Measurements from ENCODE around the gene CDH8. TPM values are rescaled to one million over a fixed set of nuclear protein-coding genes. Genes with fewer than 3 reads are reported as not detected.

Gene CDH8
- total RNA-seq, 4 donors from 2014 or later = not detected

GRCh38 chr16:61836804-61837393, 199.3 kb downstream of the CDH8 start:
- no peaks in the 10 kb centered on the region for H3K27me3 ChIP-seq
- intact Hi-C loops (cut with DNase I) = no loop called here
- DNase-seq = no peak
- no peaks in the 10 kb centered on the region for H3K9me3 ChIP-seq
- no peak for TF ChIP-seq POLR2A (IDR thresholded peaks at IDR 0.05)
- WGBS, 2 donors = 59 to 63% methylated on average over 3 of the region's 3 CpGs
- no peak overlapping the region for H3K27ac ChIP-seq
- H3K4me1 ChIP-seq = no peaks in the 10 kb centered on the region
- no peak overlapping the region for H3K4me3 ChIP-seq (replicated peaks in 1 of 3)
- H3K36me3 ChIP-seq = no peaks in the 10 kb centered on the region

GRCh38 chr16:61834082-61834481, 202.2 kb downstream of the CDH8 start:
- WGBS, 2 donors = 57 to 60% methylated on average over 2 of the region's 2 CpGs
- no peaks in the 10 kb centered on the region for H3K9me3 ChIP-seq
- no peak for DNase-seq
- intact Hi-C loops (cut with DNase I) = no loop called here
- H3K27me3 ChIP-seq = no peaks in the 10 kb centered on the region
- H3K4me3 ChIP-seq (replicated peaks in 1 of 3) = no peak overlapping the region
- H3K4me1 ChIP-seq = no peaks in the 10 kb centered on the region
- no peaks in the 10 kb centered on the region for H3K36me3 ChIP-seq
- TF ChIP-seq CTCF (IDR thresholded peaks at IDR 0.05) (no peak), POLR2A (IDR thresholded peaks at IDR 0.05) (no peak)
- H3K27ac ChIP-seq = no peak overlapping the region

GRCh38 chr16:61831351-61831917, 204.8 kb downstream of the CDH8 start:
- Histone ChIP-seq H3K36me3 (no peaks in the 10 kb centered on the region), H3K4me3 (replicated peaks in 1 of 3) (no peak overlapping the region), H3K27me3 (no peaks in the 10 kb centered on the region), H3K27ac (no peak overlapping the region), H3K9me3 (no peaks in the 10 kb centered on the region), H3K4me1 (no peaks in the 10 kb centered on the region)
- no peak for TF ChIP-seq CTCF (IDR thresholded peaks at IDR 0.05)
- no peak for TF ChIP-seq POLR2A (IDR thresholded peaks at IDR 0.05)
- intact Hi-C loops (cut with DNase I) = no loop called here
- WGBS, 2 donors = 83 to 86% methylated on average over 5 of the region's 5 CpGs
- DNase-seq = no peak

- Histone ChIP-seq H3K36me3 (no peaks in the 10 kb centered on the region), H3K27me3 (no peaks in the 10 kb centered on the region), H3K27ac (no peak overlapping the region), H3K9me3 (no peaks in the 10 kb centered on the region), H3K4me3 (replicated peaks in 1 of 3) (no peak overlapping the region), H3K4me1 (no peaks in the 10 kb centered on the region)
- intact Hi-C loops (cut with DNase I) = no loop called here
- no peak for DNase-seq
- TF ChIP-seq POLR2A (IDR thresholded peaks at IDR 0.05) (no peak), CTCF (IDR thresholded peaks at IDR 0.05) (no peak)
- WGBS, 2 donors = 24 to 29% methylated on average over 2 of the region's 2 CpGs
Observed at GRCh38 chr16:61829631-61830030, 206.6 kb downstream of the CDH8 start.

- H3K4me1 ChIP-seq = no peaks in the 10 kb centered on the region
- H3K27ac ChIP-seq = no peak overlapping the region
- 77 to 82% methylated on average over 1 of the region's 1 CpG for WGBS, 2 donors
- intact Hi-C loops (cut with DNase I) = no loop called here
- H3K36me3 ChIP-seq = no peaks in the 10 kb centered on the region
- no peak for DNase-seq
- no peak for TF ChIP-seq POLR2A (IDR thresholded peaks at IDR 0.05)
- no peak for TF ChIP-seq CTCF (IDR thresholded peaks at IDR 0.05)
- no peaks in the 10 kb centered on the region for H3K9me3 ChIP-seq
- H3K4me3 ChIP-seq (replicated peaks in 1 of 3) = no peak overlapping the region
- no peaks in the 10 kb centered on the region for H3K27me3 ChIP-seq
Observed at GRCh38 chr16:61823326-61823725, 212.9 kb downstream of the CDH8 start.

Data from thyroid gland (tissue), 4 donors.